ENCODE results near the gene ZNF419. TPM values are rescaled to one million over a fixed set of nuclear protein-coding genes. Genes with fewer than 3 reads are reported as not detected.

The ZNF419 gene
- total RNA-seq, 1 experiment from 2014 or later = 1.9 TPM

GRCh38 chr19:57441979-57442752, 45.4 kb upstream of the ZNF419 start:
- POLR2A ChIA-PET = no interaction called here
- peaks cover 46% of the 10 kb centered on the region for H3K79me2 ChIP-seq (ENCODE audit: insufficient read depth, low read length)
- ATAC-seq = no peak
- no peak overlapping the region for H3K4me3 ChIP-seq (replicated peaks in 1 of 2; ENCODE audit: low read depth in 1 of 2, low read length in 2 of 2)
- no peak overlapping the region for H2AFZ ChIP-seq (ENCODE audit: low read depth, low read length, poor library complexity, severe bottlenecking)
- no peaks in the 10 kb centered on the region for H3K4me1 ChIP-seq (ENCODE audit: control insufficient read depth in 1 of 2, insufficient read depth in 2 of 2, low read length in 2 of 2)
- intact Hi-C loops (cut with micrococcal nuclease) = no loop called here
- RAD21 ChIA-PET (ENCODE audit: low non-redundant PET in 1 of 2, low total read pairs in 2 of 2, uncharacterized antibody in 2 of 2, unreplicated experiment in 2 of 2) = no interaction called here
- H3K9me2 ChIP-seq (ENCODE audit: insufficient read depth) = no peaks in the 10 kb centered on the region
- TF ChIP-seq EZH2phosphoT487 (IDR thresholded peaks at IDR 0.05; ENCODE audit: borderline replicate concordance) (no peak), MAX (IDR thresholded peaks at IDR 0.05) (no peak), POLR2A (IDR thresholded peaks at IDR 0.05; ENCODE audit: borderline replicate concordance, extremely low read depth, insufficient read depth, insufficient read length) (no peak), ZNF274 (IDR thresholded peaks at IDR 0.05; ENCODE audit: low read depth, low read length) (no peak), ZBTB33 (IDR thresholded peaks at IDR 0.05; ENCODE audit: extremely low read depth, insufficient replicate concordance, low read length) (no peak), ATF3 (IDR thresholded peaks at IDR 0.05) (no peak), JUND (IDR thresholded peaks at IDR 0.05) (no peak), EGR1 (IDR thresholded peaks at IDR 0.05; ENCODE audit: low read depth) (no peak), SRF (IDR thresholded peaks at IDR 0.05; ENCODE audit: low read depth) (no peak), YY1 (IDR thresholded peaks at IDR 0.05; ENCODE audit: extremely low read depth, insufficient replicate concordance, low read depth, low read length) (no peak), REST (IDR thresholded peaks at IDR 0.05; ENCODE audit: low read depth) (no peak), CTCF (IDR thresholded peaks at IDR 0.05 in 2 of 3, conservative IDR thresholded peaks at IDR 0.05 in 1 of 3; ENCODE audit: borderline replicate concordance in 1 of 3, insufficient read depth in 1 of 3, low read depth in 2 of 3, low read length in 2 of 3) (no peak), EZH2 (IDR thresholded peaks at IDR 0.05) (no peak), CEBPB (IDR thresholded peaks at IDR 0.05; ENCODE audit: low read depth) (no peak), POLR2AphosphoS5 (IDR thresholded peaks at IDR 0.05; ENCODE audit: low read depth, low read length) (no peak), ELF1 (IDR thresholded peaks at IDR 0.05; ENCODE audit: borderline replicate concordance, low read depth) (no peak), TCF7L2 (IDR thresholded peaks at IDR 0.05; ENCODE audit: borderline replicate concordance, extremely low read depth, insufficient read depth, insufficient read length) (no peak), CBX3 (IDR thresholded peaks at IDR 0.05; ENCODE audit: low read depth) (no peak), RAD21 (IDR thresholded peaks at IDR 0.05; ENCODE audit: low read depth) (no peak)
- H3K36me3 ChIP-seq (ENCODE audit: control insufficient read depth in 1 of 2, insufficient read depth in 2 of 2, low read length in 2 of 2) = peaks cover 11 to 35% of the 10 kb centered on the region in 2 experiments; a peak in 3 of 4 replicates
- BruUV-seq (replicated peaks) = no TSS peak
- DNase-seq (ENCODE audit: low read depth, low spot score) = no peak
- H3K4me2 ChIP-seq (ENCODE audit: low read length) = no peak overlapping the region
- no peaks in the 10 kb centered on the region for H4K20me1 ChIP-seq (ENCODE audit: insufficient read depth)
- CTCF ChIA-PET = no interaction called here
- no peaks in the 10 kb centered on the region for H3K27me3 ChIP-seq (ENCODE audit: insufficient read depth, low read length)
- peaks cover 0 to 9% of the 10 kb centered on the region in 2 experiments; a peak in 2 of 4 replicates for H3K9me3 ChIP-seq (ENCODE audit: control insufficient read depth in 1 of 2, insufficient read depth in 1 of 2, low read depth in 1 of 2, low read length in 2 of 2)
- no peak overlapping the region for H3K9ac ChIP-seq (ENCODE audit: low read length)
- no peak overlapping the region for H3K27ac ChIP-seq (ENCODE audit: low read depth, low read length)

All from HCT116 (cell line).